HEK293 (cell line): ENCODE measurements around the gene ZNF681.

ENCODE experiments used
- CTCF ChIA-PET: fragments of 350-600 bp; formaldehyde crosslinking; extraction: SDS; loops from one replicate; lab custom pipeline; 2021; ENCODE audit warnings: antibody characterized with exemption; lab: Yijun Ruan, JAX
- POLR2A ChIA-PET: fragments of 300-600 bp; formaldehyde crosslinking; extraction: SDS; loops from one replicate; lab custom pipeline; 2020; ENCODE audit warnings: antibody characterized with exemption, inconsistent platforms; lab: Yijun Ruan, JAX
- H3K27ac ChIP-seq: fragments of 200-500 bp; sonication (Bioruptor generic); 2 replicates; pipeline ENCODE4 v1.5.1; 2014; ENCODE audit warnings: low read depth, low read length, control low read depth, inconsistent platforms; ENCODE audit errors: extremely low read depth
- H3K36me3 ChIP-seq, 2 experiments: fragments of 200-500 bp in 1 of 2; sonication (Bioruptor generic) in 1 of 2; 1 replicate in 1 of 2; 2 replicates in 1 of 2; pipeline ENCODE4 v1.5.1; 2014 to 2017; ENCODE audit warnings: inconsistent platforms in 2 of 2, low read length in 2 of 2; ENCODE audit not compliant: control insufficient read depth in 2 of 2, insufficient read depth in 1 of 2
- H3K4me1 ChIP-seq: fragments of 200-500 bp; sonication (Bioruptor generic); 2 replicates; pipeline ENCODE4 v1.5.1; 2014; ENCODE audit warnings: mild to moderate bottlenecking, low read length, inconsistent platforms; ENCODE audit not compliant: control insufficient read depth, insufficient read depth
- H3K4me3 ChIP-seq: 2 replicates; pipeline ENCODE4 v1.5.1; 2011; ENCODE audit warnings: low read depth, mild to moderate bottlenecking, control low read depth, low read length, moderate library complexity
- H3K9me3 ChIP-seq: fragments of 200-500 bp; sonication (Bioruptor generic); 2 replicates; pipeline ENCODE4 v1.5.1; 2014; ENCODE audit warnings: low read depth, low read length, inconsistent platforms; ENCODE audit not compliant: control insufficient read depth, insufficient read depth
- GFI1B ChIP-seq: fragments of 450-650 bp; formaldehyde crosslinking; IDR thresholded peaks from 2 replicates; pipeline ENCODE4 v1.5.1; 2016; ENCODE audit warnings: missing biosample characterization, missing genetic modification characterization
- HOXC10 ChIP-seq: sonication (generic); formaldehyde crosslinking; IDR thresholded peaks from 2 replicates; pipeline ENCODE4 v1.8.1; 2023; ENCODE audit warnings: mild to moderate bottlenecking, missing genetic modification reagents
- KLF10 ChIP-seq: fragments of 450-650 bp; IDR thresholded peaks from 2 replicates; pipeline ENCODE4 v1.5.1; 2018; ENCODE audit warnings: missing biosample characterization, mild to moderate bottlenecking, missing genetic modification characterization
- KLF7 ChIP-seq: fragments of 450-650 bp; formaldehyde crosslinking; IDR thresholded peaks from 2 replicates; pipeline ENCODE4 v1.5.1; 2016; ENCODE audit warnings: missing biosample characterization, missing genetic modification characterization, borderline replicate concordance
- PATZ1 ChIP-seq: fragments of 450-650 bp; formaldehyde crosslinking; IDR thresholded peaks from 2 replicates; pipeline ENCODE4 v1.5.1; 2016; ENCODE audit warnings: missing biosample characterization, missing genetic modification characterization
- SCRT2 ChIP-seq: fragments of 450-650 bp; formaldehyde crosslinking; IDR thresholded peaks from 2 replicates; pipeline ENCODE4 v1.5.1; 2016; ENCODE audit warnings: missing biosample characterization, missing genetic modification characterization
- SETDB1 ChIP-seq: IDR thresholded peaks from one replicate; pipeline ENCODE4 v1.6.1; 2017; ENCODE audit warnings: mild to moderate bottlenecking, low read length, moderate library complexity, mixed read lengths; ENCODE audit not compliant: insufficient read length
- SP3 ChIP-seq: fragments of 450-650 bp; formaldehyde crosslinking; IDR thresholded peaks from 2 replicates; pipeline ENCODE4 v1.5.1; 2016; ENCODE audit warnings: missing biosample characterization, missing genetic modification characterization
- ZBTB11 ChIP-seq: fragments of 450-650 bp; formaldehyde crosslinking; conservative IDR thresholded peaks from 2 replicates; pipeline ENCODE4 v1.5.1; 2016; ENCODE audit warnings: low read depth, missing biosample characterization, missing genetic modification characterization
- ZFHX2 ChIP-seq: fragments of 450-650 bp; formaldehyde crosslinking; conservative IDR thresholded peaks from 2 replicates; pipeline ENCODE4 v1.5.1; 2016; ENCODE audit warnings: missing biosample characterization, missing genetic modification characterization
- ZNF132 ChIP-seq: fragments of 450-650 bp; formaldehyde crosslinking; IDR thresholded peaks from 2 replicates; pipeline ENCODE4 v1.5.1; 2017; ENCODE audit warnings: missing biosample characterization, missing genetic modification characterization, borderline replicate concordance
- ZNF148 ChIP-seq: fragments of 450-650 bp; formaldehyde crosslinking; IDR thresholded peaks from 2 replicates; pipeline ENCODE4 v1.5.0; 2017; ENCODE audit warnings: missing biosample characterization, missing genetic modification characterization, borderline replicate concordance
- ZNF280D ChIP-seq: fragments of 450-650 bp; formaldehyde crosslinking; IDR thresholded peaks from 2 replicates; pipeline ENCODE4 v1.5.1; 2016; ENCODE audit warnings: missing biosample characterization, missing genetic modification characterization
- ZNF426 ChIP-seq: fragments of 450-650 bp; formaldehyde crosslinking; IDR thresholded peaks from 2 replicates; pipeline ENCODE4 v1.5.1; 2017; ENCODE audit warnings: missing biosample characterization, missing genetic modification characterization, mild to moderate bottlenecking, inconsistent platforms, moderate library complexity
- ZNF513 ChIP-seq: fragments of 450-650 bp; IDR thresholded peaks from 2 replicates; pipeline ENCODE4 v1.5.1; 2018; ENCODE audit warnings: missing biosample characterization, missing genetic modification characterization
- ZNF571 ChIP-seq: fragments of 450-650 bp; formaldehyde crosslinking; IDR thresholded peaks from 2 replicates; pipeline ENCODE4 v1.5.0; 2017; ENCODE audit warnings: missing biosample characterization, missing genetic modification characterization
- ZNF596 ChIP-seq: fragments of 450-650 bp; IDR thresholded peaks from 2 replicates; pipeline ENCODE4 v1.5.0; 2018; ENCODE audit warnings: missing biosample characterization, mild to moderate bottlenecking, missing genetic modification characterization, moderate library complexity
- ZNF623 ChIP-seq: fragments of 450-650 bp; formaldehyde crosslinking; IDR thresholded peaks from 2 replicates; pipeline ENCODE4 v1.5.1; 2016; ENCODE audit warnings: missing biosample characterization, missing genetic modification characterization

The ZNF681 gene

GRCh38 chr19:23774524-23774971, 15.9 kb upstream of the ZNF681 start (continued):
- no peak for TF ChIP-seq ZNF280D (tag by site-specific recombination)
- TF ChIP-seq, all 188 proteins: peak for 0

GRCh38 chr19:23774106-23774505, 15.4 kb upstream of the ZNF681 start:
- Histone ChIP-seq H3K36me3 (no peaks in the 10 kb centered on the region), H3K4me3 (no peak overlapping the region), H3K27ac (no peak overlapping the region), H3K9me3 (no peaks in the 10 kb centered on the region), H3K4me1 (no peaks in the 10 kb centered on the region)
- no peak for TF ChIP-seq KLF7
- ChIA-PET CTCF (no interaction called here), POLR2A (no interaction called here)

GRCh38 chr19:23772675-23773063, 14.0 kb upstream of the ZNF681 start:
- POLR2A ChIA-PET, result interaction anchor here (1.4 kb wide), 1 partner anchor 14 kb away, joined by 12 read pairs; the partner anchor contains the start of gene ZNF681
- no peaks in the 10 kb centered on the region for H3K36me3 ChIP-seq

More at GRCh38 chr19:23772675-23773063, 14.0 kb upstream of the ZNF681 start:
- no peak overlapping the region for H3K4me3 ChIP-seq
- H3K9me3 ChIP-seq, result no peaks in the 10 kb centered on the region
- TF ChIP-seq SETDB1, result no peak
- no peak for TF ChIP-seq SCRT2
- no peak for TF ChIP-seq ZBTB11 (tag by site-specific recombination)
- no peak for TF ChIP-seq ZNF148 (tag by site-specific recombination)
- TF ChIP-seq ZNF623 (tag by site-specific recombination), result no peak
- TF ChIP-seq ZNF426, result no peak
- no peak for TF ChIP-seq KLF7
- no peak for TF ChIP-seq HOXC10 (CRISPR knock-in tag)
- no peak for TF ChIP-seq ZFHX2 (tag by site-specific recombination)
- TF ChIP-seq ZNF132 (tag by site-specific recombination), result no peak
- no peak for TF ChIP-seq KLF10
- TF ChIP-seq SP3 (tag by site-specific recombination), result no peak
- no peak for TF ChIP-seq PATZ1 (tag by site-specific recombination)
- TF ChIP-seq GFI1B, result no peak
- TF ChIP-seq ZNF513 (tag by site-specific recombination), result no peak
- no peak for TF ChIP-seq ZNF596
- TF ChIP-seq ZNF571, result no peak
- CTCF ChIA-PET, result no interaction called here
- no peaks in the 10 kb centered on the region for H3K4me1 ChIP-seq
- no peak overlapping the region for H3K27ac ChIP-seq
